Esophagus muscularis mucosa (tissue), 3 donors: ENCODE results near the gene RAI14.

ENCODE experiments used
- POLR2A ChIP-seq: fragments of 450-650 bp; IDR thresholded peaks from one replicate; pipeline ENCODE4 v1.6.1; 2017; ENCODE audit warnings: antibody characterized with exemption, moderate library complexity, mild to moderate bottlenecking, low read depth
- POLR2AphosphoS5 ChIP-seq, 2 donors: sonication (generic); formaldehyde crosslinking; IDR thresholded peaks; one replicate each; pipeline ENCODE4 v1.6.1; 2017; ENCODE audit warnings: antibody characterized with exemption in 2 of 2
- TF ChIP-seq, protein P1 (sequence below), 3 experiments: fragments of 200-600 bp in 2 of 3; fragments of 450-650 bp in 1 of 3; sonication (generic) in 2 of 3; IDR thresholded peaks; one replicate each; pipeline ENCODE4 v1.5.1; 2017 to 2019; ENCODE audit warnings: antibody characterized with exemption in 3 of 3, mild to moderate bottlenecking in 2 of 3, moderate library complexity in 1 of 3

DNA sequence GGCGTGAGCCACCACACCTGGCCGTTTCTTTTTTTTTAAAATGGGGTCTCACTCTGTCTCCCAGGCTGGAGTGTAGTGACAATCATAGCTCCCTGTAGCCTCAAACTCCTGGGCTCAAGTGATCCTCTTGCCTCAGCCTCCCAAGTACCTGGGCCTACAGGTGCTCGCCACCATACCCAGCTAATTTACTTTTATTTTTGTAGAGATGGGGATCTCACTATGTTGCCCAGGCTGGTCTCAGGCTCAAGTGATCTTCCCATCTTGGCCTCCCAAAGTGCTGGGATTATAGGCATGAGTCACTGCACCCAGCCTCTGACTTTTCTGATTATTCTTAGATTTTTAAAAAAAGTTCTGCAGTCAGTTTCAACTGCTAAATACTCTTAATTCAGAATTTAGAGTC, 21.3 kb downstream of the RAI14 start:
- TF ChIP-seq, protein P1, sequence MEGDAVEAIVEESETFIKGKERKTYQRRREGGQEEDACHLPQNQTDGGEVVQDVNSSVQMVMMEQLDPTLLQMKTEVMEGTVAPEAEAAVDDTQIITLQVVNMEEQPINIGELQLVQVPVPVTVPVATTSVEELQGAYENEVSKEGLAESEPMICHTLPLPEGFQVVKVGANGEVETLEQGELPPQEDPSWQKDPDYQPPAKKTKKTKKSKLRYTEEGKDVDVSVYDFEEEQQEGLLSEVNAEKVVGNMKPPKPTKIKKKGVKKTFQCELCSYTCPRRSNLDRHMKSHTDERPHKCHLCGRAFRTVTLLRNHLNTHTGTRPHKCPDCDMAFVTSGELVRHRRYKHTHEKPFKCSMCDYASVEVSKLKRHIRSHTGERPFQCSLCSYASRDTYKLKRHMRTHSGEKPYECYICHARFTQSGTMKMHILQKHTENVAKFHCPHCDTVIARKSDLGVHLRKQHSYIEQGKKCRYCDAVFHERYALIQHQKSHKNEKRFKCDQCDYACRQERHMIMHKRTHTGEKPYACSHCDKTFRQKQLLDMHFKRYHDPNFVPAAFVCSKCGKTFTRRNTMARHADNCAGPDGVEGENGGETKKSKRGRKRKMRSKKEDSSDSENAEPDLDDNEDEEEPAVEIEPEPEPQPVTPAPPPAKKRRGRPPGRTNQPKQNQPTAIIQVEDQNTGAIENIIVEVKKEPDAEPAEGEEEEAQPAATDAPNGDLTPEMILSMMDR (IDR thresholded peaks at IDR 0.05): no peak
- TF ChIP-seq POLR2A (no peak), POLR2AphosphoS5 (IDR thresholded peaks at IDR 0.05) (no peak)
